Loucy (cell line): ENCODE results near the gene SGMS1.

Experiments
- H2AFZ ChIP-seq: fragments of 200-600 bp; sonication (generic); 2 replicates; pipeline ENCODE4 v1.6.0; 2016; ENCODE audit warnings: antibody characterized with exemption, mild to moderate bottlenecking, low read length, moderate library complexity
- H3F3A ChIP-seq: fragments of 200-600 bp; 2 replicates; pipeline ENCODE4 v1.6.0; 2016; ENCODE audit warnings: antibody characterized with exemption, low read depth, mild to moderate bottlenecking
- H3K27me3 ChIP-seq: fragments of 200-600 bp; sonication (generic); 2 replicates; pipeline ENCODE4 v1.6.1; 2014; ENCODE audit warnings: low read length, mild to moderate bottlenecking; ENCODE audit not compliant: insufficient read depth, poor library complexity, severe bottlenecking
- H3K36me3 ChIP-seq: fragments of 200-600 bp; sonication (generic); 2 replicates; pipeline ENCODE4 v1.6.1; 2016; ENCODE audit warnings: low read length; ENCODE audit not compliant: insufficient read depth
- H3K4me1 ChIP-seq: fragments of 200-600 bp; sonication (generic); 2 replicates; pipeline ENCODE4 v1.5.1; 2014; ENCODE audit warnings: low read length, mild to moderate bottlenecking; ENCODE audit not compliant: insufficient read depth, poor library complexity, severe bottlenecking
- H3K4me2 ChIP-seq: fragments of 200-600 bp; sonication (generic); 2 replicates; pipeline ENCODE4 v1.6.0; 2014; ENCODE audit warnings: antibody characterized with exemption, low read length, low read depth, mild to moderate bottlenecking; ENCODE audit not compliant: poor library complexity, severe bottlenecking
- H3K4me3 ChIP-seq: fragments of 200-600 bp; sonication (generic); 2 replicates; pipeline ENCODE4 v1.5.1; 2014; ENCODE audit warnings: low read length, mild to moderate bottlenecking, mixed read lengths; ENCODE audit not compliant: poor library complexity, severe bottlenecking
- H3K79me2 ChIP-seq: fragments of 200-600 bp; sonication (generic); 2 replicates; pipeline ENCODE4 v1.6.1; 2014; ENCODE audit warnings: low read length; ENCODE audit not compliant: insufficient read depth
- H3K9ac ChIP-seq: fragments of 200-600 bp; sonication (generic); 2 replicates; pipeline ENCODE4 v1.6.0; 2014; ENCODE audit warnings: mild to moderate bottlenecking, low read depth, low read length, moderate library complexity; ENCODE audit not compliant: poor library complexity, severe bottlenecking
- H3K9me2 ChIP-seq: fragments of 200-600 bp; sonication (generic); replicated peaks from 2 replicates; pipeline ENCODE4 v1.6.1; 2016; ENCODE audit warnings: low read depth, low read length, mixed read lengths
- H3K9me3 ChIP-seq: fragments of 200-600 bp; sonication (generic); 2 replicates; pipeline ENCODE4 v1.6.1; 2014; ENCODE audit warnings: mild to moderate bottlenecking, antibody characterized with exemption, low read length, low read depth; ENCODE audit not compliant: insufficient read depth
- H4K20me1 ChIP-seq: fragments of 200-600 bp; sonication (generic); 2 replicates; pipeline ENCODE4 v1.6.0; 2014; ENCODE audit warnings: antibody characterized with exemption, low read length, mild to moderate bottlenecking; ENCODE audit not compliant: insufficient read depth, poor library complexity, severe bottlenecking
- EZH2phosphoT487 ChIP-seq: fragments of 200-600 bp; IDR thresholded peaks from 2 replicates; pipeline ENCODE4 v1.6.1; 2018; ENCODE audit warnings: antibody characterized with exemption, mild to moderate bottlenecking, moderate library complexity, borderline replicate concordance
- TF ChIP-seq, protein P1 (sequence below): fragments of 200-600 bp; sonication (generic); conservative IDR thresholded peaks from 2 replicates; pipeline ENCODE4 v1.5.1; 2014; ENCODE audit warnings: mild to moderate bottlenecking, antibody characterized with exemption, low read length

SGMS1 gene

DNA sequence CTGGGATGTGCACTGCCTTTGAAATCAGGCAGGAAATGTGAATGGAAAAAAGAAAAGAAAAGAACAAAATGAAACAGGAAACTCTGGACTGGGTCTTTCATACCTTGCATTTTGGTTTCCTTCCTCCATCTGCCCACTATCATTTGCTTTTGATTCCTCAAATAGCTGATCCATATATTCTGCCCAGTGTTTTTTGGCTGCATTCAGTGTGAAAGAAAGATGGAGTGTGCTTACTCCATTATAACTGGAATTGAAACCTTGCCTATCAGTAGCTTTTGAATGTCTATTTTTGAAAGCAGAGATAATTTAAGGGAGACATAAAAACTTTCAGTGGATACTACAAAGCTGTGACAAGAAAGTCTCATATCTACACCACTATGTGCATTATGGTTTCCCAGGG, 308.3 kb downstream of the SGMS1 start:
- TF ChIP-seq, protein P1, sequence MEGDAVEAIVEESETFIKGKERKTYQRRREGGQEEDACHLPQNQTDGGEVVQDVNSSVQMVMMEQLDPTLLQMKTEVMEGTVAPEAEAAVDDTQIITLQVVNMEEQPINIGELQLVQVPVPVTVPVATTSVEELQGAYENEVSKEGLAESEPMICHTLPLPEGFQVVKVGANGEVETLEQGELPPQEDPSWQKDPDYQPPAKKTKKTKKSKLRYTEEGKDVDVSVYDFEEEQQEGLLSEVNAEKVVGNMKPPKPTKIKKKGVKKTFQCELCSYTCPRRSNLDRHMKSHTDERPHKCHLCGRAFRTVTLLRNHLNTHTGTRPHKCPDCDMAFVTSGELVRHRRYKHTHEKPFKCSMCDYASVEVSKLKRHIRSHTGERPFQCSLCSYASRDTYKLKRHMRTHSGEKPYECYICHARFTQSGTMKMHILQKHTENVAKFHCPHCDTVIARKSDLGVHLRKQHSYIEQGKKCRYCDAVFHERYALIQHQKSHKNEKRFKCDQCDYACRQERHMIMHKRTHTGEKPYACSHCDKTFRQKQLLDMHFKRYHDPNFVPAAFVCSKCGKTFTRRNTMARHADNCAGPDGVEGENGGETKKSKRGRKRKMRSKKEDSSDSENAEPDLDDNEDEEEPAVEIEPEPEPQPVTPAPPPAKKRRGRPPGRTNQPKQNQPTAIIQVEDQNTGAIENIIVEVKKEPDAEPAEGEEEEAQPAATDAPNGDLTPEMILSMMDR: no peak
- no peak for TF ChIP-seq EZH2phosphoT487
- no peaks in the 10 kb centered on the region for H4K20me1 ChIP-seq
- no peak overlapping the region for H3K4me2 ChIP-seq
- peaks cover 6% of the 10 kb centered on the region for H3K4me1 ChIP-seq
- H3K4me3 ChIP-seq: no peak overlapping the region
- H3K9ac ChIP-seq: no peak overlapping the region
- H3K9me3 ChIP-seq: no peaks in the 10 kb centered on the region
- no peak overlapping the region for H2AFZ ChIP-seq
- H3K9me2 ChIP-seq: no peaks in the 10 kb centered on the region
- no peaks in the 10 kb centered on the region for H3F3A ChIP-seq
- no peaks in the 10 kb centered on the region for H3K79me2 ChIP-seq
- no peaks in the 10 kb centered on the region for H3K27me3 ChIP-seq
- no peaks in the 10 kb centered on the region for H3K36me3 ChIP-seq

DNA sequence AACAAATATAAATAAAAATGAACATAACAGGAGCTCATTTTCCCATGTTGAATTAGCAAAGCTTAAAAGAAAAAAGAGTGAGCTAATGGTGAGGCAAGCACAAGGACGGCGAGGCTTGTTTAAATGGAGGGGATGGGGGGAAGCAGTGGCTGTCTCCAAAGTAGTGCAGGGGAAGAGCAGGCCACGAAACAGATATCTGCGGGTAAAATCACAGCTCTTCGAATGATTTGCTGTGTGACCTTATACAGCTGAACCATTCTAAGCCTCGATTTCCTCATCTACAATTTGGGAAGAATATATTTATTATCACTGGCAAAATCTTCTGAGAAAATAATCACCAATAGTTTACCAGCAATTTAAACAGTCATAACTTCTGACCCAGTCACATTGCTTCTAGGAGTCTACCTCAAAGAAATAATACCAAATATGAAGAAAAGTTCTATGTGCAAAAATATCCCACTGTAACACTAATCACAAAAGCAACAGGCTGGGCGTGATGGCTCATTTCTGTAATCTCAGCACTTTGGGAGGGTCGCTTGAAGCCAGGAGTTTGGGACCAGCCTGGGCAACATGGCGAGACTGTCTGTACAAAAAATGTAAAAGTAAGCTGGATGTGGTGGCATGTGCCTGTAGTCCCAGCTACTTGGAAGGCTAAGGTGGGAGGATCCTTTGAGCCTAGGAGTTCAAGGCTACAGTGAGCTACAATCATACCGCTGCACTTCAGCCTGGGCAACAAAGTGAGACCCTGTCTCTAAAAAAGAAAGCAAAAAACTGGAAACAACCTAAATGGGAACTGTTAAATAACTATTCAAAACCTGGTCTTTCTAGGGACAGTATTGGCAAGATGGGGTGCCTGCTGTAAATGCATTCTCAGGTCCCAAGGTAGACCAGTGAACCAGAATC, 309.3 kb downstream of the SGMS1 start:
- Histone ChIP-seq H3K4me2 (no peak overlapping the region), H4K20me1 (no peaks in the 10 kb centered on the region), H3K4me1 (peaks cover 6% of the 10 kb centered on the region), H3F3A (no peaks in the 10 kb centered on the region), H3K9ac (no peak overlapping the region), H3K9me3 (no peaks in the 10 kb centered on the region), H2AFZ (no peak overlapping the region), H3K9me2 (no peaks in the 10 kb centered on the region), H3K4me3 (no peak overlapping the region), H3K79me2 (no peaks in the 10 kb centered on the region), H3K27me3 (no peaks in the 10 kb centered on the region), H3K36me3 (no peaks in the 10 kb centered on the region; the same call in 1 of the 2 replicates)
- TF ChIP-seq, protein P1: no peak
- no peak for TF ChIP-seq EZH2phosphoT487

DNA sequence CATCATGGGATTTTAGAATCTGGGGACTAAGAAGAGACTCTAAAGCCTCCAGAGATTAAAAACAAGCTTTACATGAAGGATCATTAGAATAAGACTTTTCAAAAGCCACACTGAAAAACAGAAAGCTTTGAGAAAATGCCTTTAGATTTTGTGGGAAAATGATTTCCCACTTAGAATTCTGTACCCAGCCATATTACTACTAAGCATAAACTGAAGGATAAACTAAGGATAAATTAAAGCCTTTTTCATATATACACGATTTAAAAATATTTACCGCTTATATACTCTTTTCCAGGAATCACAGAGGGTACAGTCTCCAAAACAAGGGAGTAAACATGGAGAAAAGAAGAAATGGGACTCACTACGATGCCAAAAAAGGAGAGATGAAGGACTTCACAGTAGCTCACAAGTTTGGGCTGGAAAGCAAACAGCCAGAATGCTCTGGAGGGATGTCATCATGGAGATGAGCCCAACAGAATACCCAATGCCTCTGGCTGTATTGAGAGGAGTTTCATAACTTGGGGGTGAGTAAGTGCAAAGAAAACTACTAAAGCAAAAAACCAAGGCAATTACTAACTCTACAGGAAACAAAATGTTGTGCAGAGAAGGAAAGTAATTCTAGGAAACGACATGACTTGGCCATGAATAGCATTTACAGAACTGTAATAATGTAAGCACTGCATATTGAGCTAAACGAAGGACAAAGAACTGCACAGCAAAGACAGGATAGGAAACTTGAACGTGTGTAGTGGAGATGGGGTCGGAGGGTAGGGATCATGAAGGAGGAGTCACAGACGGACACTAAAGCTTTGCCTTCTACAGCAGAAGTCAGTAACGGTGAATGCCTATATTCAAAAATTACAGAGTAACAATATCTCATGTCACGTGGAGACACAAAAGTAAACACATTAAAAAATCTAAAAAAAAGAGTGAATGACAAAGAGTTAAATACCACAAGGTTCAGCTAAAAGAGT, 311.0 kb downstream of the SGMS1 start:
- no peak overlapping the region for H3K4me3 ChIP-seq
- no peak overlapping the region for H3K9ac ChIP-seq
- H3K4me1 ChIP-seq: peaks cover 6% of the 10 kb centered on the region
- H3K4me2 ChIP-seq: no peak overlapping the region
- H4K20me1 ChIP-seq: no peaks in the 10 kb centered on the region
- H3F3A ChIP-seq: no peaks in the 10 kb centered on the region
- no peaks in the 10 kb centered on the region for H3K9me3 ChIP-seq
- TF ChIP-seq, protein P1: no peak
- no peak for TF ChIP-seq EZH2phosphoT487
- no peak overlapping the region for H2AFZ ChIP-seq
- no peaks in the 10 kb centered on the region for H3K79me2 ChIP-seq
- no peaks in the 10 kb centered on the region; the same call in 1 of the 2 replicates for H3K36me3 ChIP-seq
- no peaks in the 10 kb centered on the region for H3K27me3 ChIP-seq
- H3K9me2 ChIP-seq: no peaks in the 10 kb centered on the region
